SK-N-SH (cell line): ENCODE data around the gene GMPR. TPM values are rescaled to one million over a fixed set of nuclear protein-coding genes. Genes with fewer than 3 reads are reported as not detected.

Experiments used
- CTCF ChIA-PET: fragments of 300-600, 350-600 bp; formaldehyde crosslinking; extraction: SDS; loops from one replicate; lab custom pipeline; 2021; lab: Yijun Ruan, JAX
- POLR2A ChIA-PET: fragments of 350-600 bp; sonication (Branson Sonifier 250); formaldehyde crosslinking; extraction: SDS; loops from one replicate; lab custom pipeline; 2020; ENCODE audit warnings: antibody characterized with exemption, inconsistent platforms; lab: Yijun Ruan, JAX
- DNase-seq: peaks from one replicate; pipeline ENCODE4 v3.0.0; 2012
- H2AFZ ChIP-seq: fragments of 200-600 bp; sonication (generic); 2 replicates; pipeline ENCODE4 v1.8.1; 2016; ENCODE audit warnings: antibody characterized with exemption, mild to moderate bottlenecking, low read depth
- H3F3A ChIP-seq: fragments of 200-600 bp; sonication (generic); replicated peaks from 2 replicates; pipeline ENCODE3; 2016; ENCODE audit warnings: antibody characterized with exemption, mild to moderate bottlenecking; ENCODE audit not compliant: insufficient read depth
- H3K27ac ChIP-seq, 2 experiments: fragments of 200-500 bp in 1 of 2; fragments of 200-600 bp in 1 of 2; sonication (Bioruptor generic) in 1 of 2; sonication (generic), shearing (Covaris generic) in 1 of 2; 2 replicates each; pipeline versions ENCODE4 v1.5.1 to v1.6.1; 2014 to 2016; ENCODE audit warnings: low read depth in 2 of 2, inconsistent platforms in 1 of 2, low read length in 1 of 2, mild to moderate bottlenecking in 1 of 2, mixed read lengths in 1 of 2
- H3K27me3 ChIP-seq: fragments of 200-600 bp; sonication (generic), shearing (Covaris generic); 2 replicates; pipeline ENCODE4 v1.6.1; 2016; ENCODE audit warnings: mixed run types; ENCODE audit not compliant: insufficient read depth
- H3K36me3 ChIP-seq, 2 experiments: fragments of 200-500 bp in 1 of 2; fragments of 200-600 bp in 1 of 2; sonication (Bioruptor generic) in 1 of 2; sonication (generic) in 1 of 2; replicated peaks in 1 of 2; 2 replicates each; pipeline versions ENCODE3 to v1.5.1; 2014 to 2016; ENCODE audit warnings: low read length in 1 of 2, mild to moderate bottlenecking in 1 of 2; ENCODE audit not compliant: insufficient read depth in 2 of 2, control insufficient read depth in 1 of 2
- H3K4me1 ChIP-seq, 2 experiments: fragments of 200-500 bp in 1 of 2; fragments of 200-600 bp in 1 of 2; sonication (Bioruptor generic) in 1 of 2; sonication (generic), shearing (Covaris generic) in 1 of 2; 2 replicates each; pipeline versions ENCODE4 v1.5.1 to v1.6.1; 2014 to 2016; ENCODE audit warnings: low read depth in 1 of 2, low read length in 1 of 2, mixed run types in 1 of 2; ENCODE audit not compliant: insufficient read depth in 2 of 2, control insufficient read depth in 1 of 2
- H3K4me2 ChIP-seq: fragments of 200-600 bp; sonication (generic), shearing (Covaris generic); 2 replicates; pipeline ENCODE4 v1.6.1; 2017; ENCODE audit warnings: mixed run types
- H3K4me3 ChIP-seq, 2 experiments: fragments of 200-500 bp in 1 of 2; fragments of 200-600 bp in 1 of 2; sonication (Bioruptor generic) in 1 of 2; sonication (generic), shearing (Covaris generic) in 1 of 2; 2 replicates each; pipeline versions ENCODE4 v1.5.1 to v1.8.1; 2014 to 2016; ENCODE audit warnings: low read depth in 2 of 2, inconsistent platforms in 1 of 2, low read length in 1 of 2, mild to moderate bottlenecking in 1 of 2, mixed read lengths in 1 of 2, moderate library complexity in 1 of 2
- H3K79me2 ChIP-seq: fragments of 200-600 bp; sonication (generic); 2 replicates; pipeline ENCODE4 v1.8.1; 2017; ENCODE audit warnings: mild to moderate bottlenecking; ENCODE audit not compliant: insufficient read depth
- H3K9ac ChIP-seq: fragments of 200-600 bp; sonication (generic); 2 replicates; pipeline ENCODE4 v1.6.1; 2017; ENCODE audit warnings: mixed run types
- H3K9me2 ChIP-seq: fragments of 200-600 bp; sonication (generic); 2 replicates; pipeline ENCODE4 v1.6.1; 2017; ENCODE audit warnings: mixed run types
- H3K9me3 ChIP-seq: fragments of 200-600 bp; sonication (generic); 2 replicates; pipeline ENCODE4 v1.6.1; 2017; ENCODE audit warnings: mixed run types, mild to moderate bottlenecking, moderate library complexity
- H4K20me1 ChIP-seq: fragments of 200-600 bp; sonication (generic); 2 replicates; pipeline ENCODE4 v1.6.1; 2017; ENCODE audit warnings: mild to moderate bottlenecking, mixed run types; ENCODE audit not compliant: insufficient read depth
- CHD2 ChIP-seq: fragments of 150-350 bp; IDR thresholded peaks from 2 replicates; pipeline ENCODE4 v1.6.1; 2018; ENCODE audit warnings: low read length; ENCODE audit not compliant: partially characterized antibody
- EZH2phosphoT487 ChIP-seq: fragments of 200-600 bp; sonication (generic); IDR thresholded peaks from 2 replicates; pipeline ENCODE4 v1.6.1; 2017; ENCODE audit warnings: low read depth, mixed run types, mild to moderate bottlenecking, antibody characterized with exemption, moderate library complexity, borderline replicate concordance
- FOSL2 ChIP-seq: IDR thresholded peaks from 2 replicates; pipeline ENCODE4 v1.4.0; 2012; ENCODE audit warnings: low read depth, mild to moderate bottlenecking, moderate library complexity, borderline replicate concordance
- FOXJ3 ChIP-seq: sonication (generic); formaldehyde crosslinking; IDR thresholded peaks from 2 replicates; pipeline ENCODE4 v1.5.1; 2020; ENCODE audit warnings: mild to moderate bottlenecking, missing genetic modification reagents
- JUND ChIP-seq: IDR thresholded peaks from 2 replicates; pipeline ENCODE4 v1.4.0; 2012
- MEF2A ChIP-seq: IDR thresholded peaks from 2 replicates; pipeline ENCODE4 v1.4.0; 2012; ENCODE audit warnings: low read depth, borderline replicate concordance
- NFIC ChIP-seq: IDR thresholded peaks from 2 replicates; pipeline ENCODE4 v1.4.0; 2012; ENCODE audit warnings: borderline replicate concordance
- POLR2AphosphoS5 ChIP-seq: IDR thresholded peaks from 2 replicates; pipeline ENCODE4 v1.6.1; 2012; ENCODE audit warnings: low read depth, low read length
- RAD21 ChIP-seq: IDR thresholded peaks from 2 replicates; pipeline ENCODE4 v1.6.1; 2012; ENCODE audit warnings: mild to moderate bottlenecking, low read length
- RXRA ChIP-seq: IDR thresholded peaks from 2 replicates; pipeline ENCODE4 v1.4.0; 2012; ENCODE audit warnings: low read depth, mild to moderate bottlenecking, borderline replicate concordance
- SMC3 ChIP-seq: IDR thresholded peaks from 2 replicates; pipeline ENCODE4 v1.6.1; 2012; ENCODE audit warnings: low read depth, low read length, improper control_type of control experiment
- TCF12 ChIP-seq: IDR thresholded peaks from 2 replicates; pipeline ENCODE4 v1.4.0; 2012
- YY1 ChIP-seq: IDR thresholded peaks from 2 replicates; pipeline ENCODE4 v1.4.0; 2012; ENCODE audit warnings: low read depth, mild to moderate bottlenecking
- WGBS: methylation state at CpG from one replicate; pipeline ENCODE4 v1.1.6; 2017; ENCODE audit warnings: low lambda C conversion rate; 5-methylcytosine and 5-hydroxymethylcytosine counted together
- polyA plus RNA-seq, 3 experiments: library from polyadenylated mRNA; depleted of rRNA; stranded (reverse); fragments of >200 nt; gene quantifications; 2 replicates each; pipeline ENCODE4 v1.2.3, GENCODE V29; 2012
- TF ChIP-seq, protein P1 (sequence below): IDR thresholded peaks from 2 replicates; pipeline ENCODE4 v1.4.0; 2012; ENCODE audit warnings: low read depth, borderline replicate concordance
- TF ChIP-seq, protein P2 (sequence below): fragments of 150-350 bp; IDR thresholded peaks from 2 replicates; pipeline ENCODE4 v1.6.1; 2016; ENCODE audit warnings: mild to moderate bottlenecking, low read depth, low read length
- TF ChIP-seq, protein P3 (sequence below): IDR thresholded peaks from 2 replicates; pipeline ENCODE4 v1.4.0; 2012; ENCODE audit warnings: low read depth

Gene GMPR
- polyA plus RNA-seq, 1 of the 3 experiments (the other 2 are of a cell fraction), result 21.0 TPM

DNA sequence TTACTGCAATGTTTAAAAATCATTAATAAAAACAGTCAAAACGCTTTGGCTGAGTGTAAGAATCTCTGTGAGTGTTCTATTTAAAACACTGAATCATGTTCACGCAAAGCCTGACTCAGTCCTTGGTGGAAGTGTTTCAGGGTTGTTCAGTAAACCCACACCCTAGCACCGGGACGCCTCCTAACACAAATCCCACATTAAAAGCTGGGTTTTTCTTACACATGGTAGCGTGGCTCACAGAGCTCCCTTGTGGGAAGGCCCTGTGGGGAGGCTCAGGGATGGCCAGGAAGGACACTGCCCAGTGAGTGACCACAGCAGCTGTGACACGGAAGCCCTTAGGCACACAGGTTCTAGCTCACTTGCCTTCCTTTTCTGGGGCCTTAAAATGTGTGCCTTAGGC, 80.2 kb downstream of the GMPR start:
- TF ChIP-seq CHD2 (no peak), SMC3 (no peak), FOSL2 (peak; percentile 26; the same call in 1 of the 2 replicates), JUND (no peak)
- no peak for DNase-seq
- Histone ChIP-seq H3K9me3 (no peaks in the 10 kb centered on the region), H3K27ac (peak overlapping the region in 1 of 2 experiments; percentile 94; a peak in 2 of 4 replicates), H3K27me3 (no peaks in the 10 kb centered on the region), H3K79me2 (peaks cover 18% of the 10 kb centered on the region; the same call in 1 of the 2 replicates), H3K36me3 (peaks cover 0 to 5% of the 10 kb centered on the region in 2 experiments), H3K4me1 (peaks cover 13 to 45% of the 10 kb centered on the region in 2 experiments; a peak in 3 of 4 replicates), H2AFZ (no peak overlapping the region), H3K9me2 (no peaks in the 10 kb centered on the region), H4K20me1 (peaks cover 25% of the 10 kb centered on the region), H3K9ac (0 out of 2 replicates have a peak overlapping the region, but pooled peaks have one; percentile 19), H3K4me3 (no peak overlapping the region), H3F3A (peaks cover 41% of the 10 kb centered on the region), H3K4me2 (0 out of 2 replicates have a peak overlapping the region, but pooled peaks have one; percentile 7)
- CTCF ChIA-PET, result interaction anchor here (0.7 to 10.2 kb wide), 5 partner anchors 14 to 970 kb away, joined by 3 to 81 read pairs (median 9); no protein-coding TSS in a partner anchor
- POLR2A ChIA-PET, result no interaction called here
- 47% methylated on average over 5 of the region's 6 CpGs for WGBS

DNA sequence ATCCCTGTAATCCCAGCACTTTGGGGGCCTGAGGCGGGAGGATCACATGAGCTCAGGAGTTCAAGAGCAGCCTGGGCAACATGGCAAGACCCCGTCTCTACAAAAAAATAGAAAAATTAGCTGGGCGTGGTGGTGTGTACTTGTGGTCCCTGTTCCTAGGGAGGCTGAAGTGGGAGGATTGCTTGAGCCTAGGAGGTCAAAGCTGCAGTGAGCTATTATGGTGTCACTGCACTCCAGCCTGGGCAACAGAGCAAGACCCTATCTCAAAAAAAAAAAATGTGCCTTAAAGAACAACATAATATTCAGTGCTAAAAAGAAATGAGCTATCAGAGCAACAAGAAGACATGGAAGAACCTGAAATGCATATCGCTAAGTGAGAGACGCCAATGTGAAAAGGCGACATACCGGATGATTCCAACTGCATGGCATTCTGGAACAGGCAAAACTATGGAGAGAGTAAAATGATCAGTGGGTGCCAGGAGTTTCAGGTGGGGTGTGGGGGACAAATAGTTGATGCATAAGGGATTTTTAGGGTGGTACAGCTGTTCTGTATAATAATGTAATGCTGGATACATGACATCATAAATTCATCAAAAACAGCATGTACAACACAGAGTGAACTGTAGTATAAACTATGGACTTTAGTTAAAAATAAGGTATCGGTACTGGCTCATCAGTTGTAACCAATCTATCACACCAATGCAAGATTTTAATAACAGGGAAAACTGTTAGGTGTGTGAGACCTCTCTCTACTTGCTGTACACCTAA, 80.8 kb downstream of the GMPR start:
- Histone ChIP-seq H3K4me3 (no peak overlapping the region), H3K27me3 (no peaks in the 10 kb centered on the region), H3K4me2 (peak overlapping the region; percentile 81), H3K4me1 (peaks cover 13 to 51% of the 10 kb centered on the region in 2 experiments; a peak in 3 of 4 replicates), H3K9ac (peak overlapping the region; percentile 24; the same call in 1 of the 2 replicates), H3K27ac (peak overlapping the region; percentile 56 to 94; a peak in 3 of 4 replicates), H2AFZ (no peak overlapping the region), H3K79me2 (peaks cover 22% of the 10 kb centered on the region), H3K36me3 (peaks cover 0 to 5% of the 10 kb centered on the region in 2 experiments), H3K9me2 (no peaks in the 10 kb centered on the region), H3F3A (peaks cover 41% of the 10 kb centered on the region), H3K9me3 (no peaks in the 10 kb centered on the region), H4K20me1 (peaks cover 25% of the 10 kb centered on the region)
- CTCF ChIA-PET, result interaction anchor here (0.6 to 10.2 kb wide), 4 partner anchors 14 to 483 kb away, joined by 3 to 81 read pairs (median 8); no protein-coding TSS in a partner anchor
- 96% methylated on average over 8 of the region's 8 CpGs for WGBS
- no peak for DNase-seq
- POLR2A ChIA-PET, result no interaction called here
- TF ChIP-seq POLR2AphosphoS5 (no peak), RAD21 (no peak), TCF12 (no peak), RXRA (no peak), FOXJ3 (CRISPR knock-in tag) (no peak), YY1 (no peak), MEF2A (no peak), EZH2phosphoT487 (no peak), NFIC (no peak)
- TF ChIP-seq, protein P1, sequence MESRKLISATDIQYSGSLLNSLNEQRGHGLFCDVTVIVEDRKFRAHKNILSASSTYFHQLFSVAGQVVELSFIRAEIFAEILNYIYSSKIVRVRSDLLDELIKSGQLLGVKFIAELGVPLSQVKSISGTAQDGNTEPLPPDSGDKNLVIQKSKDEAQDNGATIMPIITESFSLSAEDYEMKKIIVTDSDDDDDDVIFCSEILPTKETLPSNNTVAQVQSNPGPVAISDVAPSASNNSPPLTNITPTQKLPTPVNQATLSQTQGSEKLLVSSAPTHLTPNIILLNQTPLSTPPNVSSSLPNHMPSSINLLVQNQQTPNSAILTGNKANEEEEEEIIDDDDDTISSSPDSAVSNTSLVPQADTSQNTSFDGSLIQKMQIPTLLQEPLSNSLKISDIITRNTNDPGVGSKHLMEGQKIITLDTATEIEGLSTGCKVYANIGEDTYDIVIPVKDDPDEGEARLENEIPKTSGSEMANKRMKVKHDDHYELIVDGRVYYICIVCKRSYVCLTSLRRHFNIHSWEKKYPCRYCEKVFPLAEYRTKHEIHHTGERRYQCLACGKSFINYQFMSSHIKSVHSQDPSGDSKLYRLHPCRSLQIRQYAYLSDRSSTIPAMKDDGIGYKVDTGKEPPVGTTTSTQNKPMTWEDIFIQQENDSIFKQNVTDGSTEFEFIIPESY, result no peak
- TF ChIP-seq, protein P2, sequence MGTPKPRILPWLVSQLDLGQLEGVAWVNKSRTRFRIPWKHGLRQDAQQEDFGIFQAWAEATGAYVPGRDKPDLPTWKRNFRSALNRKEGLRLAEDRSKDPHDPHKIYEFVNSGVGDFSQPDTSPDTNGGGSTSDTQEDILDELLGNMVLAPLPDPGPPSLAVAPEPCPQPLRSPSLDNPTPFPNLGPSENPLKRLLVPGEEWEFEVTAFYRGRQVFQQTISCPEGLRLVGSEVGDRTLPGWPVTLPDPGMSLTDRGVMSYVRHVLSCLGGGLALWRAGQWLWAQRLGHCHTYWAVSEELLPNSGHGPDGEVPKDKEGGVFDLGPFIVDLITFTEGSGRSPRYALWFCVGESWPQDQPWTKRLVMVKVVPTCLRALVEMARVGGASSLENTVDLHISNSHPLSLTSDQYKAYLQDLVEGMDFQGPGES, result no peak
- TF ChIP-seq, protein P3, sequence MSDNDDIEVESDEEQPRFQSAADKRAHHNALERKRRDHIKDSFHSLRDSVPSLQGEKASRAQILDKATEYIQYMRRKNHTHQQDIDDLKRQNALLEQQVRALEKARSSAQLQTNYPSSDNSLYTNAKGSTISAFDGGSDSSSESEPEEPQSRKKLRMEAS, result no peak
